SK-N-SH treated with all-trans-retinoic acid at 6 μM for 48 hours (cell line): Measurements from ENCODE around the gene FLT1.

Source experiments
- ATAC-seq: fragments of 200-7000 bp; cut with Tn5 transposase; 3 replicates; pipeline ENCODE4 v1.9.1; 2020; ENCODE audit warnings: mild to moderate bottlenecking, moderate library complexity
- ARNTL ChIP-seq: fragments of 450-650 bp; formaldehyde crosslinking; IDR thresholded peaks from 2 replicates; pipeline ENCODE4 v1.5.0; 2020; ENCODE audit warnings: low read depth, mild to moderate bottlenecking, moderate library complexity, borderline replicate concordance
- BACH2 ChIP-seq: fragments of 250-450 bp; sonication (Bioruptor Pico); IDR thresholded peaks from 2 replicates; pipeline ENCODE4 v1.9.0; 2021; ENCODE audit warnings: mild to moderate bottlenecking, borderline replicate concordance
- CSDC2 ChIP-seq: fragments of 250-450 bp; sonication (Bioruptor Pico); IDR thresholded peaks from 2 replicates; pipeline ENCODE4 v1.5.0; 2020; ENCODE audit warnings: mild to moderate bottlenecking, moderate library complexity
- CSRNP3 ChIP-seq: fragments of 250-450 bp; sonication (Bioruptor Pico); IDR thresholded peaks from 2 replicates; pipeline ENCODE4 v1.5.1; 2021; ENCODE audit warnings: mild to moderate bottlenecking, moderate library complexity
- ESRRG ChIP-seq: fragments of 250-450 bp; sonication (Bioruptor Pico); IDR thresholded peaks from 2 replicates; pipeline ENCODE4 v1.6.1; 2021; ENCODE audit warnings: mild to moderate bottlenecking
- GLIS3 ChIP-seq: fragments of 250-450 bp; sonication (Bioruptor Pico); IDR thresholded peaks from 2 replicates; pipeline ENCODE4 v1.5.0; 2020; ENCODE audit warnings: mild to moderate bottlenecking, moderate library complexity
- ISL1 ChIP-seq: fragments of 250-450 bp; sonication (Bioruptor Pico); IDR thresholded peaks from 2 replicates; pipeline ENCODE4 v2.1.2; 2022; ENCODE audit warnings: mild to moderate bottlenecking, moderate library complexity
- OSR1 ChIP-seq: fragments of 250-450 bp; sonication (Bioruptor Pico); IDR thresholded peaks from 2 replicates; pipeline ENCODE4 v1.8.0; 2022; ENCODE audit warnings: moderate library complexity, mild to moderate bottlenecking, inconsistent platforms
- PATZ1 ChIP-seq: fragments of 250-450 bp; sonication (Bioruptor Pico); IDR thresholded peaks from 2 replicates; pipeline ENCODE4 v1.8.0; 2020; ENCODE audit warnings: mild to moderate bottlenecking, moderate library complexity, borderline replicate concordance
- PPARA ChIP-seq: fragments of 250-450 bp; sonication (Bioruptor Pico); IDR thresholded peaks from 2 replicates; pipeline ENCODE4 v1.5.0; 2020; ENCODE audit warnings: mild to moderate bottlenecking, borderline replicate concordance
- RARB ChIP-seq: fragments of 250-450 bp; sonication (Bioruptor Pico); IDR thresholded peaks from 2 replicates; pipeline ENCODE4 v1.8.0; 2021; ENCODE audit warnings: mild to moderate bottlenecking, moderate library complexity
- SNAI2 ChIP-seq: fragments of 250-450 bp; sonication (Bioruptor Pico); IDR thresholded peaks from 2 replicates; pipeline ENCODE4 v1.5.0; 2020; ENCODE audit warnings: mild to moderate bottlenecking, moderate library complexity
- TCF4 ChIP-seq: fragments of 250-450 bp; sonication (Bioruptor Pico); IDR thresholded peaks from 2 replicates; pipeline ENCODE4 v1.8.0; 2021; ENCODE audit warnings: mild to moderate bottlenecking, moderate library complexity, borderline replicate concordance
- TSHZ2 ChIP-seq: fragments of 250-450 bp; sonication (Bioruptor Pico); IDR thresholded peaks from 2 replicates; pipeline ENCODE4 v1.5.0; 2020; ENCODE audit warnings: mild to moderate bottlenecking, moderate library complexity
- ZFP3 ChIP-seq: fragments of 250-450 bp; sonication (Bioruptor Pico); IDR thresholded peaks from 2 replicates; pipeline ENCODE4 v1.5.0; 2020; ENCODE audit warnings: mild to moderate bottlenecking, moderate library complexity
- ZFP30 ChIP-seq: fragments of 450-650 bp; formaldehyde crosslinking; IDR thresholded peaks from 2 replicates; pipeline ENCODE4 v1.5.0; 2022; ENCODE audit warnings: mild to moderate bottlenecking, moderate library complexity
- ZNF565 ChIP-seq: fragments of 450-650 bp; formaldehyde crosslinking; conservative IDR thresholded peaks from 2 replicates; pipeline ENCODE4 v1.5.0; 2020; ENCODE audit warnings: low read depth, mild to moderate bottlenecking, moderate library complexity
- ZNF70 ChIP-seq: fragments of 450-650 bp; formaldehyde crosslinking; IDR thresholded peaks from 2 replicates; pipeline ENCODE4 v1.5.0; 2020; ENCODE audit warnings: mild to moderate bottlenecking, moderate library complexity
- ZNF8 ChIP-seq: fragments of 450-650 bp; formaldehyde crosslinking; IDR thresholded peaks from 2 replicates; pipeline ENCODE4 v1.5.0; 2020; ENCODE audit warnings: mild to moderate bottlenecking, moderate library complexity
- TF ChIP-seq, protein P1 (sequence below): fragments of 250-450 bp; sonication (Bioruptor Pico); IDR thresholded peaks from 2 replicates; pipeline ENCODE4 v1.5.1; 2020; ENCODE audit warnings: low read depth, mild to moderate bottlenecking, moderate library complexity
- TF ChIP-seq, protein P2 (sequence below): fragments of 250-450 bp; sonication (Bioruptor Pico); IDR thresholded peaks from 2 replicates; pipeline ENCODE4 v1.8.0; 2021; ENCODE audit warnings: low read depth, mild to moderate bottlenecking, moderate library complexity, borderline replicate concordance

The FLT1 gene

GRCh38 chr13:28498481-28499115, 3.7 kb upstream of the FLT1 start:
- ATAC-seq, result no peak
- TF ChIP-seq CSDC2 (CRISPR knock-in tag), result no peak
- no peak for TF ChIP-seq ESRRG
- no peak for TF ChIP-seq GLIS3 (CRISPR knock-in tag)
- no peak for TF ChIP-seq ZFP3
- no peak for TF ChIP-seq SNAI2 (CRISPR knock-in tag)
- TF ChIP-seq ARNTL (CRISPR knock-in tag), result no peak
- TF ChIP-seq, all 23 proteins: peak for 0

- no peak for ATAC-seq
- TF ChIP-seq ESRRG (no peak), BACH2 (CRISPR knock-in tag) (no peak), ZFP3 (no peak), CSDC2 (CRISPR knock-in tag) (no peak), OSR1 (CRISPR knock-in tag) (no peak), GLIS3 (CRISPR knock-in tag) (no peak), PATZ1 (CRISPR knock-in tag) (no peak), ZNF70 (CRISPR knock-in tag) (no peak), ARNTL (CRISPR knock-in tag) (no peak), TSHZ2 (no peak), CSRNP3 (no peak), ISL1 (CRISPR knock-in tag) (no peak), ZFP30 (no peak), TCF4 (CRISPR knock-in tag) (no peak), ZNF8 (CRISPR knock-in tag) (no peak), SNAI2 (CRISPR knock-in tag) (no peak), PPARA (CRISPR knock-in tag) (no peak), ZNF565 (CRISPR knock-in tag) (no peak)
- TF ChIP-seq, protein P1, sequence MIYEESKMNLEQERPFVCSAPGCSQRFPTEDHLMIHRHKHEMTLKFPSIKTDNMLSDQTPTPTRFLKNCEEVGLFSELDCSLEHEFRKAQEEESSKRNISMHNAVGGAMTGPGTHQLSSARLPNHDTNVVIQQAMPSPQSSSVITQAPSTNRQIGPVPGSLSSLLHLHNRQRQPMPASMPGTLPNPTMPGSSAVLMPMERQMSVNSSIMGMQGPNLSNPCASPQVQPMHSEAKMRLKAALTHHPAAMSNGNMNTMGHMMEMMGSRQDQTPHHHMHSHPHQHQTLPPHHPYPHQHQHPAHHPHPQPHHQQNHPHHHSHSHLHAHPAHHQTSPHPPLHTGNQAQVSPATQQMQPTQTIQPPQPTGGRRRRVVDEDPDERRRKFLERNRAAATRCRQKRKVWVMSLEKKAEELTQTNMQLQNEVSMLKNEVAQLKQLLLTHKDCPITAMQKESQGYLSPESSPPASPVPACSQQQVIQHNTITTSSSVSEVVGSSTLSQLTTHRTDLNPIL (CRISPR knock-in tag), result no peak
- TF ChIP-seq, protein P2, sequence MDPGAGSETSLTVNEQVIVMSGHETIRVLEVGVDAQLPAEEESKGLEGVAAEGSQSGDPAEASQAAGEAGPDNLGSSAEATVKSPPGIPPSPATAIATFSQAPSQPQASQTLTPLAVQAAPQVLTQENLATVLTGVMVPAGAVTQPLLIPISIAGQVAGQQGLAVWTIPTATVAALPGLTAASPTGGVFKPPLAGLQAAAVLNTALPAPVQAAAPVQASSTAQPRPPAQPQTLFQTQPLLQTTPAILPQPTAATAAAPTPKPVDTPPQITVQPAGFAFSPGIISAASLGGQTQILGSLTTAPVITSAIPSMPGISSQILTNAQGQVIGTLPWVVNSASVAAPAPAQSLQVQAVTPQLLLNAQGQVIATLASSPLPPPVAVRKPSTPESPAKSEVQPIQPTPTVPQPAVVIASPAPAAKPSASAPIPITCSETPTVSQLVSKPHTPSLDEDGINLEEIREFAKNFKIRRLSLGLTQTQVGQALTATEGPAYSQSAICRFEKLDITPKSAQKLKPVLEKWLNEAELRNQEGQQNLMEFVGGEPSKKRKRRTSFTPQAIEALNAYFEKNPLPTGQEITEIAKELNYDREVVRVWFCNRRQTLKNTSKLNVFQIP (CRISPR knock-in tag), result no peak
Observed at GRCh38 chr13:28497143-28497876, 2.4 kb upstream of the FLT1 start.

DNA sequence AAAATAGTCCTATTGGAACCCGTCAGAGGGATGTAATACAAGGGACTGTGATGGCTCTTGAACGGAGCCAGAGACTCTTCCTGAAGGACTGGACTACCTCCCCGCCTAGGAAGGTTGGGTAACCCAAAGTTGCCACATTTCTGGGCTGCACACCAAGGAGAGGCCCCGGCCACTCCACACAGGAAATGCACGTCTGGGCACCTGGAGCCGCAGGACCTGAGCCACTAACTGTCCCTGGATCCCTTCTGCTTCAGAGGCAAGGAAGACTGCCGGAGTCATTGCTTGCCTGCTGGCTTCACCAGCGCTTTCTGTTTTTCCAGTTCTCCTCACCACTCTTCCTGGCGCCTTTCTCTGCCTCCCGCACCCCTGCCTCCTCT, 1.2 kb upstream of the FLT1 start:
- no peak for ATAC-seq
- TF ChIP-seq ARNTL (CRISPR knock-in tag), result no peak
- no peak for TF ChIP-seq BACH2 (CRISPR knock-in tag)
- TF ChIP-seq, protein P1 (CRISPR knock-in tag), result no peak
- no peak for TF ChIP-seq RARB (CRISPR knock-in tag)
- no peak for TF ChIP-seq TCF4 (CRISPR knock-in tag)
- TF ChIP-seq TSHZ2, result no peak
- TF ChIP-seq SNAI2 (CRISPR knock-in tag), result no peak
- TF ChIP-seq ZFP30, result no peak
- no peak for TF ChIP-seq PPARA (CRISPR knock-in tag)
- TF ChIP-seq ISL1 (CRISPR knock-in tag), result no peak
